Globus pallidus (tissue), 1 donor: ENCODE results near the gene CALU.

Experiments used
- DNase-seq: peaks from one replicate; pipeline ENCODE4 v3.0.0-alpha.2; 2015; ENCODE audit warnings: low spot score

The CALU gene

GRCh38 chr7:128752251-128752650, 13.1 kb downstream of the CALU start:
- DNase-seq = no peak

- DNase-seq = no peak
These were observed 16.1 kb downstream of the CALU start for GRCh38 chr7:128755075-128755818.

DNA sequence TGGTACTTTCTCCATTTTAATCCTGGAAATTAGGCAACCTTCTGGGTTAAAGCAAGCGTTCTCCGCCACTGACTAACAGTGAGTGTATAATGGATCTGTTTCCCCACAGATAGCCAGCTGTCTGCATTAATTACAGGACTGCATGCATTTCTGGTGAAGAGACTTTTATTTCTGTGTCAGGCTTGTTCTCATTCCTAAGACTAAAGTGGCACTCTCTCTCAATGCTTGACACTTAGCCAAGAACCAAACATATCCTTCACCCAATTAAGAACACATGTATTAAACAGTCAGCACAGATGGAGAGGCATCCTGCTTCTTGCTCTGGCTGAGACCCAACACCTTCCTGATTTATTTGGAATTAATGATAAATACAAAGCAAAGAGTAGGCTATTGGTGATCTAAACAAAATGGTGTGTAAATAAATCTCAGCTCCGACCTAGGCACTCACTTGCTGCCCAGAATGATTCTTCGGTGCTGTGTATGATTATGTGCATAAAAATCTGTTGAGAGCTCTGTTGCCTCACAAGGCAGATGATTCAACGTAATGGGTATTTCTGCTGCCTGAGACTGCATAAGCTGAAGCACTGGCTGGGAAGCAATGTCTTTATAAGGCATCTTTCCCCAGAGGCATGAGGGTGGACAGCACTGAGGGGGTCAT, 16.8 kb downstream of the CALU start:
- peak; percentile 24 for DNase-seq

DNA sequence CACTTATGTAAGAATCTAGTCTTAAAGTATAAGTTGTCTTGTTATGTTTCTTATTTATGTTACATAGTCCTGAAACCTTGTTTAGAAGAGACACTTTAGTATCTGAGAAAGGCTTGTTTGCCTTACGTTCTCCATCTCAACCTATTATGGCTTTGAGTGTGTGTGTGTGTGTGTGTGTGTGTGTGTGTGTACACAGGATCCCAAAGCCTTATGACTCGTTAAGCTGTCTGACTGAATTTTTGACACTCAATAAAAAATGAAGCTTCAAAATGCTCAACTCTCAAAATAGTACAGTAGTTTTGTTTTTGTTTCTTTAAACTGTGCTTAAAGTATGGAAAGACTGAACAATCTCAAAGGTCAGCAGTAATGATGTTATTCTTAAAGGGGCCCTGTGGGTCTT, 18.0 kb downstream of the CALU start:
- DNase-seq = no peak

- DNase-seq = no peak
These were observed 19.4 kb downstream of the CALU start for GRCh38 chr7:128758553-128758952.

DNA sequence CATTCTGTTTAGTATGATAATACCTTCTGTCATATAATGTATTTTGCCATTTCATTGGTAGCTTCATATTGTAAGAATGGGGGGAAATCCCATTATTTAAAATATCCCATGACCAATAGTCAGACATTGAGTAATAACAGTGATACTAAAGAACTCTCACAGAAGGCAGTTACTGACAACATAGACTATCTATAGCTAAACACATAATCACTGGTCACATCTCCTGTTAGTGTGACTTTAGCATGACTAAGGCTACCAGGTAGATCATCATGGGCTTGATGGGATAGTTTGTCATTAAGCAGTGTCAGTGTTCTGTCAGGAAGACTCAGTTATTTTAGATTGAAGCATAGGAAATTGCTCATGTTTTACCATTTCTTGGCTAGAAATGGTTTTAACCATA, 20.1 kb downstream of the CALU start:
- DNase-seq = no peak

DNA sequence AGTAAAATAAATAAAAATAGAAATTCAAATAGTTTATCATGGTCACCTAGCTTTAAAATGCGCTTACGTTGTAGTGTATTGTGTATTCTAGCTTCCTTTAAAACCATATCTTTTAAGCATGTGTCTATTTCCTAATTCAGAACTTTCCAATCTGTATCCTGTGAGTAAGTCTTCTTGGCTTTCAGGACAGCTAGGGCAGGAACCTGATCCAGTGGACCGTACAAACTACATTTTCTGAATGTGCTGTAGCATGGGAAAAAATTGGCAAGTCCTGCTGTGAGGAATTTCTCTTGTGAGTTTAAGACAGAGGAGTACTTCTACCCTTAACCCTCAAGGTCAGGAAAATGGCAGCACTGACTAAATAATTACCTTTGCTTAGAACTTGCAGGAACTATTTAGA, 24.4 kb downstream of the CALU start:
- no peak for DNase-seq

DNA sequence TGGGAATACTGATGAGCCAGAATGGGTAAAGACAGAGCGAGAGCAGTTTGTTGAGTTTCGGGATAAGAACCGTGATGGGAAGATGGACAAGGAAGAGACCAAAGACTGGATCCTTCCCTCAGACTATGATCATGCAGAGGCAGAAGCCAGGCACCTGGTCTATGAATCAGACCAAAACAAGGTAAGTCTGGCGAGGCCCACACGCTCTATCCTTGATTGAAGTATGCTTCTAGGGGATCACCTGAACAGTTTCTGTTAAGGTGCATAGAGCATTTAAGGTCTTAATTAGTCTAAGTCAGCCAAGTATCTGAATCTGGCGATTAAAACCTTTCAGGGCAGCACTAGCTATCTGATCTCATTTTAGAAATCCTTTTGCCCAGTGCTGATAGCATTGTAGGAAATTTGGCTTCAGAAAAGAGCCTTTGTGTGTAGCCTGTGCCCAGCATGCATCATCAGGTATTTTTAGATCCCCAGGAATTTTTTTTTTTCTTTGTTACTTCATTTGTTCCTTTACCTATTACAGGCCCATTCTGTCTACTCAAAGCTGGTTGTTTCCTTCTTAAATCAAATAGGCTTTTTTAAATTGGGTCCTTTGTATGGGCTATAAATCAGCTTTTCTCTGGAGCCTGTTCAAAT, 28.4 kb downstream of the CALU start:
- DNase-seq = no peak

GRCh38 chr7:128770233-128770632, 31.1 kb downstream of the CALU start:
- DNase-seq = no peak

DNA sequence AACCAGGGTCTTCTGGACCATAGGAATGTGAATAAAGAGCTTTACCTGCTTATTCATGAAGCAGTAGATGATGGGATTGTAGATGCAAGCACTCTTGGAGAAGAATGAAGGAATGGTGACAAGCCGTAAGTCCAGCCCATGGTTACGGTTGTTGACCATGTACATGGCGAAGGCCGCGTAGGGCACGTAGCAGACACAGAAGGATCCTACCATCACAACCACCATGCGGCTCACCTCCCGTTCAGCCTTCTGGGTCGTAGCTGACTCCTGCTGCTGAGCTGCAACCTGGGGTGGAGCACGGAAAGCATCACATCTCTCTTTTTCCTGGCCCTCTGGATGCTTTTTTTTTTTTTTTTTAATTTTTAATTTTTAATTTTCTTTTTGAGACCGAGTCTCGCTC, 34.4 kb downstream of the CALU start:
- no peak for DNase-seq

- no peak for DNase-seq
These were observed 35.0 kb downstream of the CALU start for GRCh38 chr7:128774029-128774689.

- no peak for DNase-seq
These were observed 35.8 kb downstream of the CALU start for GRCh38 chr7:128774921-128775320.

- DNase-seq = no peak
These were observed 36.8 kb downstream of the CALU start, which contains the start of gene OPN1SW for GRCh38 chr7:128775744-128776474. OPN1SW (minus strand) TSS chr7:128775794; CDS start chr7:128775781, 13 bp downstream.

GRCh38 chr7:128777156-128778123, 38.3 kb downstream of the CALU start:
- DNase-seq = no peak

GRCh38 chr7:128778946-128779345, 39.8 kb downstream of the CALU start:
- no peak for DNase-seq

DNA sequence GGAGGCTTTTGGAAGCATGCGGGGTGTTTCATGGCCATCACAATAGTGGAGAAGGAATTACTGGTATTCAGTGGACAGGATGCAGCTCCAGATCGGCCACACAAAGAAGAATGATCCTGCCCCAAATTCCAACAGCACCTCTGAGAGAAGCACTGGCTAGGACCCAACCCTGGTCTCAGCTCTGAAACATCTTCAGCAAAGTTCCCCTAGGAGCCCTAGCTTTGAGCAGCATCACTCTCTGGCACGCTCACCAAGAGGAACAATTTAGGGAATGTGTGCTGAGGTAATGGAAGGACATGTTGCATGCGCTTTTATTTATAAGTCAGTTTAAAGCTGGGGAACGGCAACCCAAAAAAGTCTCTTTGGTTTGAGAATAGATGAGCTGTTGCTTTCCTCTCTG, 42.0 kb downstream of the CALU start:
- DNase-seq = no peak

DNA sequence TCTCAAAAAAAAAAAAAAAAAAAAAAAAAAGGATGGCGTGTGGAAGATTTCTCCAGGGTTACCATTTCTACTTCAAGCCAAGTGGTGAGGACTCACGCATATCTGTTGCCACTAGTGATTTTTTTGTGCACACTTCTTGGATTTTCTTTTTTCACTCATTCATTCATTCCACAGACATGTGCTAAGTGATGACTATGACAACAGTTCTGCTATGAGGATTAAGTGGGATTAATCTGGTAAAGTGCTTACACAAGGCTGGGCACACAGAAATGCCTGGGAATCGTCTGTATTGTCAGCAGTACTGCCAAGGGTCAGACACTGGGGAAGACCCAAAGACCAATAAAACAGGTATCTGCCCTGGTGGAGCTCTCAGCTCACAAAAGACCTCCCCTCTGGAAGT, 42.7 kb downstream of the CALU start:
- no peak for DNase-seq

DNA sequence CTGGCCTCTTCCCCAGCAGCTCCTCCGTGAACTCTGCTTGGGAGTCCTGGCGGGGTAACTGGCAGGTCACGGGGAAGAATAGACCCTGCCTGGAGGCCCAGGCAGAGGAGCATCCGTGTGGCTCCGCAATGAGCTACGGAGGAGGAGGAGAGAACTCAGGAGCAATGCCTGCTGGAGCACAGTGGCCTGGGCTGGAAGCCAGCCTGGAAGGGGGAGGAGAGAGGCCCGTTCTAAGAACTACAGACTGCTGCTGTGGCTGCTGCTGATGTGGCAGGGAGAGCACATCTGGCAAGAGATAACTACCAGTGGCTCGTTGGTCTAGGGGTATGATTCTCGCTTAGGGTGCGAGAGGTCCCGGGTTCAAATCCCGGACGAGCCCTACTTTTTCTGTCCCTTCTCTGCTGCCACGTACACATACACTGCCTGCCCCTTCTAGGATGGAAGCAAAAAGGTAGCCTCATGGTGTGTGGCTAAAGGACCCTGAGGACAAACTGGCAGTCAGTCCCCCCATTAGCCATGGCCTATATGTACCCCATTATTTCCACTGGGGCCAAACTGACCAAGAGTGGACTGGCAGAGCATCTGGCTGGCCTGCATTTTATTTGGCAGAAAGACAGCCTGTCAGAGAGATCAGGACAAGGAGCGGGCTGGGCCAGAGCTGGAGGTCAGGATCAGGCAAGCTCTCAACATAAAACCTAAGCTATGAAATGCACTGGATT, 44.1 kb downstream of the CALU start:
- peak; percentile 64 for DNase-seq

DNA sequence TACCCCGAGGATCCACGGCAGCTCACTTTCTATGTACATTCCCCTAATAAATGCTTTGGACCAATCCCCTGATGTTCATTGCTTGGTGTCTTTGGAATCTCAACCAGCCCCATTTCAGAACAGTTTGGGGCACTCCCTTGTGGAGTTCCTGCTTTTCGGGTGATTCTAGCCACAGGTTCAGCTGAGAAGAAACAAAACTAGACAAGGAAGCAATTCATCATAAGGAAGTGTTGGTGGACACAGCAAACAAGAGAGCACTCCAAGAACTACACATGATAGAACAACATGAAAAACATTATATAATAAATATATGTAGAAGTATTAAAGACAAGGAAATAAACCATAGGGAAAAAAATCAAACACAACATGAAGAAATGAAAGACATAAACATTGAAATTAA, 46.6 kb downstream of the CALU start:
- DNase-seq = no peak
